HG02884 (cell line): ENCODE measurements around the gene SLC4A1.

Experiments used
- ATAC-seq: cut with Tn5 transposase; IDR thresholded peaks from one replicate; pipeline ENCODE4 v1.9.1; 2021; ENCODE audit warnings: mild to moderate bottlenecking, moderate library complexity; ENCODE audit not compliant: unreplicated experiment

The SLC4A1 gene

GRCh38 chr17:44267818-44268490 is at the start of gene SLC4A1:
Gene SLC4A1 (minus strand): TSS chr17:44268135. CDS start chr17:44262866, 5,269 bp downstream.
- ATAC-seq, result no peak

- ATAC-seq, result no peak
Observed at GRCh38 chr17:44317545-44317944, 49.6 kb upstream of the SLC4A1 start.

GRCh38 chr17:44315760-44316731 is 48.1 kb upstream of the SLC4A1 start:
- no peak for ATAC-seq

- no peak for ATAC-seq
Observed at GRCh38 chr17:44314869-44315661, 47.1 kb upstream of the SLC4A1 start.

GRCh38 chr17:44314524-44314868 is 46.6 kb upstream of the SLC4A1 start:
- no peak for ATAC-seq

- ATAC-seq, result no peak
Observed at GRCh38 chr17:44314031-44314430, 46.1 kb upstream of the SLC4A1 start.

- no peak for ATAC-seq
Observed at GRCh38 chr17:44312396-44313104, 44.6 kb upstream of the SLC4A1 start.

- no peak for ATAC-seq
Observed at GRCh38 chr17:44311562-44312181, 43.7 kb upstream of the SLC4A1 start.

GRCh38 chr17:44310609-44311376 is 42.9 kb upstream of the SLC4A1 start:
- ATAC-seq, result no peak

GRCh38 chr17:44310188-44310587 is 42.3 kb upstream of the SLC4A1 start:
- ATAC-seq, result no peak

GRCh38 chr17:44309472-44309871 is 41.5 kb upstream of the SLC4A1 start:
- ATAC-seq, result no peak

GRCh38 chr17:44308865-44309264 is 40.9 kb upstream of the SLC4A1 start:
- ATAC-seq, result no peak

GRCh38 chr17:44308320-44308818 is 40.4 kb upstream of the SLC4A1 start, which contains the start of gene RUNDC3A:
Gene RUNDC3A (plus strand): TSS chr17:44308601. CDS start chr17:44308833, 232 bp downstream.
- no peak for ATAC-seq

GRCh38 chr17:44307387-44308186 is 39.7 kb upstream of the SLC4A1 start:
- no peak for ATAC-seq

GRCh38 chr17:44304651-44305050 is 36.7 kb upstream of the SLC4A1 start:
- ATAC-seq, result no peak

- no peak for ATAC-seq
Observed at GRCh38 chr17:44297975-44298374, 30.0 kb upstream of the SLC4A1 start.

GRCh38 chr17:44293509-44294226 is 25.7 kb upstream of the SLC4A1 start:
- ATAC-seq, result no peak

GRCh38 chr17:44287651-44288050 is 19.7 kb upstream of the SLC4A1 start:
- no peak for ATAC-seq
